ENCODE data around the gene B3GAT3.

B3GAT3 gene

GRCh38 chr11:62578541-62578940 is 43.2 kb downstream of the B3GAT3 start:
- in situ Hi-C loops (cut with HindIII; ENCODE audit: low sequenced_read_pairs), result no loop called here
- TF ChIP-seq, protein P1, sequence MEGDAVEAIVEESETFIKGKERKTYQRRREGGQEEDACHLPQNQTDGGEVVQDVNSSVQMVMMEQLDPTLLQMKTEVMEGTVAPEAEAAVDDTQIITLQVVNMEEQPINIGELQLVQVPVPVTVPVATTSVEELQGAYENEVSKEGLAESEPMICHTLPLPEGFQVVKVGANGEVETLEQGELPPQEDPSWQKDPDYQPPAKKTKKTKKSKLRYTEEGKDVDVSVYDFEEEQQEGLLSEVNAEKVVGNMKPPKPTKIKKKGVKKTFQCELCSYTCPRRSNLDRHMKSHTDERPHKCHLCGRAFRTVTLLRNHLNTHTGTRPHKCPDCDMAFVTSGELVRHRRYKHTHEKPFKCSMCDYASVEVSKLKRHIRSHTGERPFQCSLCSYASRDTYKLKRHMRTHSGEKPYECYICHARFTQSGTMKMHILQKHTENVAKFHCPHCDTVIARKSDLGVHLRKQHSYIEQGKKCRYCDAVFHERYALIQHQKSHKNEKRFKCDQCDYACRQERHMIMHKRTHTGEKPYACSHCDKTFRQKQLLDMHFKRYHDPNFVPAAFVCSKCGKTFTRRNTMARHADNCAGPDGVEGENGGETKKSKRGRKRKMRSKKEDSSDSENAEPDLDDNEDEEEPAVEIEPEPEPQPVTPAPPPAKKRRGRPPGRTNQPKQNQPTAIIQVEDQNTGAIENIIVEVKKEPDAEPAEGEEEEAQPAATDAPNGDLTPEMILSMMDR (IDR thresholded peaks at IDR 0.05; ENCODE audit: low read depth, low read length, missing control alignments), result no peak
- no peak overlapping the region for H3K4me3 ChIP-seq (ENCODE audit: low read depth, low read length)
- no peak for DNase-seq (ENCODE audit: low read depth)

DNA sequence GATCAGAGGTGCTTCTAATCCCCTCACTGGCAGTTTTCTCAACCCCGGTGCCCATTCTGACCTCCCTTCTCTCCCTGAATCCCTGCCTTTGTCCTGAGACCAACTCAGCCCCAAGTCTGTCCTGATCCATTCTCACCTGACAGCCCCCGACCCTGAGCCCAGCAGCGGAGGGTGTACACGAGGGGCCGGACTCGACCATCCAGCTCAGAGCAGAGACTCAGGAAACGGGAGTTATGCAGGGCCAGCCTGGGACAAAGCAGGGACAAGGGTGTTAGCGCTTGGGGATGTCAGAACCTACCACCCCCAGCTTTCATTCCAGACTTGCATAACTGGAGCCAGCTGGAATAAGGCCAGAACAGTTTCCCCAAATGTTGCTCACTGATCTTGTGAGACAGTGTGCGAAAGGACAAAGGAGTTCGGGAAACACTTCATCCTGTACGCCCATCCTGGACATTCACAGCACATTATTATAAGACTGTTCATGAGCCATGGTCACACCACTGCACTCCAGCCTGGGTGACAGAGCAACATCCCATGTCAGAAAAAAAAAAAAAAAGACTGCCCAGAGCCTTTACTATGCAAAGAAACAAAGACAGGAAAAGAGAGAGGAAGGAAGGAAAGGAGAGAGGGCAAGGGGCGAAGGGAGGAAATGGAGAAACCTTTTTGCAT is 44.6 kb downstream of the B3GAT3 start:
- no peak overlapping the region for H3K4me3 ChIP-seq (ENCODE audit: low read depth, low read length)
- in situ Hi-C loops (cut with HindIII; ENCODE audit: low sequenced_read_pairs), result no loop called here
- no peak for DNase-seq (ENCODE audit: low read depth)
- TF ChIP-seq, protein P1 (IDR thresholded peaks at IDR 0.05; ENCODE audit: low read depth, low read length, missing control alignments), result no peak

- peak overlapping the region; percentile 87 for H3K4me3 ChIP-seq (ENCODE audit: low read depth, low read length)
- no peak for DNase-seq (ENCODE audit: low read depth)
- TF ChIP-seq, protein P1 (IDR thresholded peaks at IDR 0.05; ENCODE audit: low read depth, low read length, missing control alignments), result no peak
- in situ Hi-C loops (cut with HindIII; ENCODE audit: low sequenced_read_pairs), result no loop called here
Measured at GRCh38 chr11:62575837-62576236, 45.9 kb downstream of the B3GAT3 start.

GRCh38 chr11:62575156-62575555 is 46.6 kb downstream of the B3GAT3 start:
- in situ Hi-C loops (cut with HindIII; ENCODE audit: low sequenced_read_pairs), result no loop called here
- peak overlapping the region; percentile 87 for H3K4me3 ChIP-seq (ENCODE audit: low read depth, low read length)
- DNase-seq (ENCODE audit: low read depth), result no peak
- TF ChIP-seq, protein P1 (IDR thresholded peaks at IDR 0.05; ENCODE audit: low read depth, low read length, missing control alignments), result no peak

- no peak for DNase-seq (ENCODE audit: low read depth)
- H3K4me3 ChIP-seq (ENCODE audit: low read depth, low read length), result peak overlapping the region; percentile 87
- in situ Hi-C loops (cut with HindIII; ENCODE audit: low sequenced_read_pairs), result loop anchor here (5.0 kb wide), 1 partner anchor 63 kb away; no protein-coding TSS in a partner anchor
- TF ChIP-seq, protein P1 (IDR thresholded peaks at IDR 0.05; ENCODE audit: low read depth, low read length, missing control alignments), result no peak
Measured at GRCh38 chr11:62574363-62575071, 47.3 kb downstream of the B3GAT3 start.

- in situ Hi-C loops (cut with HindIII; ENCODE audit: low sequenced_read_pairs), result loop anchor here (5.0 kb wide), 1 partner anchor 64 kb away; no protein-coding TSS in a partner anchor
- peak within 1 kb of the TSS; percentile 87 for H3K4me3 ChIP-seq (ENCODE audit: low read depth, low read length)
- DNase-seq (ENCODE audit: low read depth), result peak; percentile 100
- TF ChIP-seq, protein P1 (IDR thresholded peaks at IDR 0.05; ENCODE audit: low read depth, low read length, missing control alignments), result no peak
Measured at GRCh38 chr11:62573592-62574362, 48.0 kb downstream of the B3GAT3 start, which contains the start of gene EEF1G. TSS of gene EEF1G (minus strand) at chr11:62573891. CDS start at chr11:62573842, 49 bp downstream.

All from astrocyte of the cerebellum (primary cell).